ENCODE data around the gene NOL3. TPM values are rescaled to one million over a fixed set of nuclear protein-coding genes. Genes with fewer than 3 reads are reported as not detected.

Gene NOL3
- total and polyA plus RNA-seq, 2 of the 13 experiments (the other 11 are each of a cell fraction or from before 2014, with no cell fraction given), result 5.7 to 20.5 TPM

DNA sequence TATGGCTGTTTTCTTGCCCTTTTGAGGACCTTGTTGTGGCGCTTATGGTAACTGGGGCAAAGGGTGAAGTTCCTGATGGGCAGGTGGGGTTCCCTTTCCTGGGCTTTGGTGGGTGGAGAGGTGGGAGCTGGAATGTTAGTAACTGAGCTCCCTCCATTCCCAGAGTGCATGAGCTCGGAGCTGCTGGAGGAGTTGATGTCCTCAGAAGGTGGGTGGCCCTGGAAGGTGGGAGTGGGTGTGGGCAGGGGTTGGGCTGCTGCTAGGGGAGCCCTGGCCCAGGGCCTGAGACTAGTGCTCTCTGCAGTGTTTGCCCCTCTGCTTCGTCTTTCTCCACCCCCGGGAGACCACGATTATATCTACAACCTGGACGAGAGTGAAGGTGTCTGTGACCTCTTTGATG, 27.4 kb downstream of the NOL3 start:
- 88% methylated on average over 6 of the region's 6 CpGs for WGBS (ENCODE audit: low lambda C conversion rate)
- in situ Hi-C loops (cut with HindIII; ENCODE audit: extremely low pct_ligation_motif_present, low pct_unique_long_range_greater_than_20kb), result no loop called here
- peaks cover 50 to 77% of the 10 kb centered on the region in 2 experiments for H3K36me3 ChIP-seq (replicated peaks in 1 of 2; ENCODE audit: control insufficient read depth in 1 of 2, insufficient read depth in 2 of 2, low read length in 2 of 2)
- H3K4me1 ChIP-seq (ENCODE audit: insufficient read depth, low read length), result peaks cover 16% of the 10 kb centered on the region
- intact Hi-C loops (cut with micrococcal nuclease; ENCODE audit: unreplicated experiment), result no loop called here
- peaks cover 0 to 2% of the 10 kb centered on the region in 2 experiments; a peak in 1 of 5 replicates for H3K27me3 ChIP-seq (ENCODE audit: control insufficient read depth in 1 of 2, insufficient read depth in 2 of 2, low read length in 2 of 2)
- no peaks in the 10 kb centered on the region for H3K9me3 ChIP-seq (ENCODE audit: low read length)
- H3K27ac ChIP-seq (ENCODE audit: extremely low read length, insufficient read depth, low read length), result peak overlapping the region; percentile 4
- peaks cover 14% of the 10 kb centered on the region for H3K79me2 ChIP-seq (ENCODE audit: insufficient read depth, low read length)
- no peak overlapping the region for H3K4me3 ChIP-seq (replicated peaks in 1 of 3; ENCODE audit: insufficient read depth in 1 of 3, low read depth in 2 of 3, low read length in 3 of 3)
- no peak for ATAC-seq
- DNase-seq (ENCODE audit: low spot score), result no peak
- BruUV-seq (replicated peaks), result no TSS peak
- FAIRE-seq, result no peak
- CTCF ChIA-PET (ENCODE audit: low intra/inter-chr PET ratio, low total read pairs), result no interaction called here
- no peak overlapping the region for H3K4me2 ChIP-seq (ENCODE audit: low read depth, low read length)
- H2AFZ ChIP-seq (ENCODE audit: low read length), result no peak overlapping the region
- no peak overlapping the region for H3K9ac ChIP-seq (ENCODE audit: insufficient read depth, low read depth, low read length)
- TF ChIP-seq NFAT5 (CRISPR knock-in tag; IDR thresholded peaks at IDR 0.05), result no peak
- TF ChIP-seq, protein P1, sequence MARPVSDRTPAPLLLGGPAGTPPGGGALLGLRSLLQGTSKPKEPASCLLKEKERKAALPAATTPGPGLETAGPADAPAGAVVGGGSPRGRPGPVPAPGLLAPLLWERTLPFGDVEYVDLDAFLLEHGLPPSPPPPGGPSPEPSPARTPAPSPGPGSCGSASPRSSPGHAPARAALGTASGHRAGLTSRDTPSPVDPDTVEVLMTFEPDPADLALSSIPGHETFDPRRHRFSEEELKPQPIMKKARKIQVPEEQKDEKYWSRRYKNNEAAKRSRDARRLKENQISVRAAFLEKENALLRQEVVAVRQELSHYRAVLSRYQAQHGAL (CRISPR knock-in tag; IDR thresholded peaks at IDR 0.05; ENCODE audit: not compliant biosample characterization), result no peak
- no peak for TF ChIP-seq PHF20 (CRISPR knock-in tag; IDR thresholded peaks at IDR 0.05)
- TF ChIP-seq RFX1 (IDR thresholded peaks at IDR 0.05), result no peak
- no peak for TF ChIP-seq ZNF598 (CRISPR knock-in tag; IDR thresholded peaks at IDR 0.05; ENCODE audit: borderline replicate concordance)
- no peak for TF ChIP-seq TBX3 (IDR thresholded peaks at IDR 0.05; ENCODE audit: borderline replicate concordance)
- no peak for TF ChIP-seq ZBTB3 (CRISPR knock-in tag; IDR thresholded peaks at IDR 0.05; ENCODE audit: borderline replicate concordance, low read depth)
- TF ChIP-seq IKZF4 (CRISPR knock-in tag; IDR thresholded peaks at IDR 0.05; ENCODE audit: borderline replicate concordance, low read depth, not compliant biosample characterization), result no peak
- no peak for TF ChIP-seq ZNF562 (CRISPR knock-in tag; IDR thresholded peaks at IDR 0.05; ENCODE audit: borderline replicate concordance)
- TF ChIP-seq SRF (IDR thresholded peaks at IDR 0.05; ENCODE audit: low read depth, low read length), result no peak
- TF ChIP-seq SSRP1 (CRISPR knock-in tag; IDR thresholded peaks at IDR 0.05), result no peak
- no peak for TF ChIP-seq ZFYVE20 (CRISPR knock-in tag; IDR thresholded peaks at IDR 0.05; ENCODE audit: borderline replicate concordance, low read depth)
- POLR2A ChIA-PET, result interaction anchor here (0.9 to 1.8 kb wide), 6 partner anchors 8 to 50 kb away, joined by 3 to 7 read pairs (median 5); partner anchors contain the start of genes FHOD1, NOL3 and TMEM208
- H4K20me1 ChIP-seq (ENCODE audit: insufficient read depth, low read length), result no peaks in the 10 kb centered on the region; the same call in 1 of the 2 replicates
